ENCODE data around the gene ZNF326.

ZNF326 gene

GRCh38 chr1:89994805-89995597 lies at the start of gene ZNF326:
Gene ZNF326, plus strand, starts transcription at chr1:89995110. Its CDS starts 148 bp downstream, at chr1:89995258.
- DNase-seq = peak; percentile 92

GRCh38 chr1:89945852-89946476 lies 48.9 kb upstream of the ZNF326 start:
- no peak for DNase-seq

GRCh38 chr1:89946532-89946931 lies 48.4 kb upstream of the ZNF326 start:
- no peak for DNase-seq

GRCh38 chr1:89948722-89949345 lies 46.1 kb upstream of the ZNF326 start:
- no peak for DNase-seq

GRCh38 chr1:89949991-89950624 lies 44.8 kb upstream of the ZNF326 start:
- no peak for DNase-seq

GRCh38 chr1:89950703-89951102 lies 44.2 kb upstream of the ZNF326 start:
- no peak for DNase-seq

- DNase-seq = no peak
These were observed 42.9 kb upstream of the ZNF326 start for GRCh38 chr1:89951766-89952604.

GRCh38 chr1:89952605-89953130 lies 42.2 kb upstream of the ZNF326 start:
- DNase-seq = no peak

- no peak for DNase-seq
These were observed 41.7 kb upstream of the ZNF326 start for GRCh38 chr1:89953131-89953626.

GRCh38 chr1:89953929-89954328 lies 41.0 kb upstream of the ZNF326 start:
- no peak for DNase-seq

- DNase-seq = no peak
These were observed 40.5 kb upstream of the ZNF326 start for GRCh38 chr1:89954401-89954800.

- no peak for DNase-seq
These were observed 39.4 kb upstream of the ZNF326 start for GRCh38 chr1:89955311-89956205.

- DNase-seq = no peak
These were observed 37.8 kb upstream of the ZNF326 start for GRCh38 chr1:89957107-89957506.

GRCh38 chr1:89958851-89959654 lies 35.9 kb upstream of the ZNF326 start:
- DNase-seq = no peak

- no peak for DNase-seq
These were observed 35.2 kb upstream of the ZNF326 start for GRCh38 chr1:89959719-89960118.

- no peak for DNase-seq
These were observed 32.7 kb upstream of the ZNF326 start for GRCh38 chr1:89962024-89962741.

- DNase-seq = no peak
These were observed 32.2 kb upstream of the ZNF326 start for GRCh38 chr1:89962742-89963075.

GRCh38 chr1:89965193-89965768 lies 29.6 kb upstream of the ZNF326 start:
- DNase-seq = no peak

GRCh38 chr1:89966656-89967055 lies 28.3 kb upstream of the ZNF326 start:
- no peak for DNase-seq
